ENCODE results near the gene MAPK9.
"Not testable (repeated sequence)": the region's sequence is repeated elsewhere in the genome, so short reads cannot be mapped to it uniquely, and the experiment has no call there.

Gene MAPK9

GRCh38 chr5:180324601-180324950 is 32.7 kb upstream of the MAPK9 start:
- no peak for DNase-seq

GRCh38 chr5:180323941-180324600 is 32.2 kb upstream of the MAPK9 start:
- DNase-seq = no peak

GRCh38 chr5:180323160-180323559 is 31.3 kb upstream of the MAPK9 start:
- DNase-seq = no peak

GRCh38 chr5:180318456-180319089 is 26.7 kb upstream of the MAPK9 start:
- no peak for DNase-seq

GRCh38 chr5:180316586-180316985 is 24.7 kb upstream of the MAPK9 start:
- DNase-seq = no peak

GRCh38 chr5:180315762-180316212 is 23.9 kb upstream of the MAPK9 start:
- DNase-seq = no peak

- DNase-seq = no peak
Observed at GRCh38 chr5:180313677-180314505, 22.0 kb upstream of the MAPK9 start.

GRCh38 chr5:180311216-180311615 is 19.3 kb upstream of the MAPK9 start:
- DNase-seq = no peak

- DNase-seq = no peak
Observed at GRCh38 chr5:180306796-180307195, 14.9 kb upstream of the MAPK9 start.

- no peak for DNase-seq
Observed at GRCh38 chr5:180305481-180305880, 13.6 kb upstream of the MAPK9 start.

GRCh38 chr5:180304431-180305375 is 12.8 kb upstream of the MAPK9 start:
- no peak for DNase-seq

GRCh38 chr5:180304016-180304292 is 12.1 kb upstream of the MAPK9 start:
- no peak for DNase-seq

- no peak for DNase-seq
Observed at GRCh38 chr5:180303226-180304015, 11.5 kb upstream of the MAPK9 start.

GRCh38 chr5:180302256-180302655 is 10.4 kb upstream of the MAPK9 start:
- DNase-seq = no peak

- no peak for DNase-seq
Observed at GRCh38 chr5:180301253-180301652, 9.4 kb upstream of the MAPK9 start.

- DNase-seq = no peak
Observed at GRCh38 chr5:180299526-180299925, 7.6 kb upstream of the MAPK9 start.

- not testable (repeated sequence) for DNase-seq
Observed at GRCh38 chr5:180299014-180299413, 7.1 kb upstream of the MAPK9 start.

- DNase-seq = no peak
Observed at GRCh38 chr5:180297587-180298282, 5.9 kb upstream of the MAPK9 start.

- no peak for DNase-seq
Observed at GRCh38 chr5:180296771-180297170, 4.9 kb upstream of the MAPK9 start.

GRCh38 chr5:180294913-180295555 is 3.2 kb upstream of the MAPK9 start:
- DNase-seq = no peak

GRCh38 chr5:180294411-180294810 is 2.5 kb upstream of the MAPK9 start:
- DNase-seq = no peak
